Tibial artery (tissue), 4 donors: ENCODE results near the gene DERA.

Experiments
- DNase-seq, 2 donors: peaks; one replicate each; pipeline ENCODE4 v3.0.0-alpha.2; 2019
- H3K27ac ChIP-seq, 2 donors: fragments of 200-600 bp; sonication (generic) in 1 of 2; 1 replicate in 1 of 2; 2 replicates in 1 of 2; pipeline ENCODE4 v1.5.1; 2018 to 2019; ENCODE audit warnings: mild to moderate bottlenecking in 1 of 2
- H3K27me3 ChIP-seq, 2 donors: fragments of 200-600 bp; sonication (generic) in 1 of 2; one replicate each; pipeline versions ENCODE4 v1.5.1 to v1.6.0; 2016 to 2019
- H3K36me3 ChIP-seq, 3 donors: fragments of 200-600 bp; sonication (generic) in 2 of 3; one replicate each; pipeline ENCODE4 v1.5.1; 2016 to 2019; ENCODE audit warnings: mild to moderate bottlenecking in 2 of 3
- H3K4me1 ChIP-seq, 4 donors: fragments of 200-600 bp; sonication (generic) in 2 of 4; 1 replicate in 3 of 4; 2 replicates in 1 of 4; pipeline ENCODE4 v1.5.1; 2016 to 2019
- H3K4me3 ChIP-seq, 2 donors: fragments of 200-600 bp; sonication (generic) in 1 of 2; 1 replicate in 1 of 2; 2 replicates in 1 of 2; pipeline ENCODE4 v1.5.1; 2018 to 2019; ENCODE audit warnings: mild to moderate bottlenecking in 2 of 2
- H3K9me3 ChIP-seq, 3 donors: fragments of 200-600 bp; sonication (generic) in 1 of 3; one replicate each; pipeline ENCODE4 v1.5.1; 2016 to 2019
- intact Hi-C: fragments of 100-400 bp; cut with DNase I; formaldehyde crosslinking; loops from one replicate; pipeline ENCODE4 v1.15.0; 2023; ENCODE audit warnings: low total_unique reads
- TF ChIP-seq, protein P1 (sequence below), 2 experiments: fragments of 200-600 bp in 1 of 2; fragments of 450-650 bp in 1 of 2; IDR thresholded peaks; one replicate each; pipeline ENCODE4 v1.5.1; 2017 to 2019; ENCODE audit warnings: antibody characterized with exemption in 2 of 2, mild to moderate bottlenecking in 1 of 2, moderate library complexity in 1 of 2

The DERA gene

DNA sequence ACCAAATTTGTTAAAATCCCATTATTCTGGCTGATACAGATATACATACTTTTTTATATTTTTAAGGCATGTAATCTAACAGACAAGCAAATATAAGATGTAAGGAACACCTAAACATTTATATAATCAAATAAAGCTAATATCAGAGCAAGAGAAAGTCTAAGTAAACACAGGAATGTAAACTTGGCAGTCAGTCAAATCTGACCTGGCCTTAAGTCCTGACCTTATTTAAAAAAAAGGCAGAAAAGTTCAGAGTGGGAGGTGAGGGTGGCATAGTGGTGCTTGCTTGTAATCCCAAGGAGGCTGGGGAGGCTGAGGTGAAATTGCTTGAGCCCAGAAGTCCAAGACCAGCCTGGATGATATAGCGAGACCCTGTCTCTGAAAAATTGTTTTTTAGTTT is 152.6 kb downstream of the DERA start:
- H3K9me3 ChIP-seq, result no peaks in the 10 kb centered on the region
- H3K4me1 ChIP-seq, result no peaks in the 10 kb centered on the region
- TF ChIP-seq, protein P1, sequence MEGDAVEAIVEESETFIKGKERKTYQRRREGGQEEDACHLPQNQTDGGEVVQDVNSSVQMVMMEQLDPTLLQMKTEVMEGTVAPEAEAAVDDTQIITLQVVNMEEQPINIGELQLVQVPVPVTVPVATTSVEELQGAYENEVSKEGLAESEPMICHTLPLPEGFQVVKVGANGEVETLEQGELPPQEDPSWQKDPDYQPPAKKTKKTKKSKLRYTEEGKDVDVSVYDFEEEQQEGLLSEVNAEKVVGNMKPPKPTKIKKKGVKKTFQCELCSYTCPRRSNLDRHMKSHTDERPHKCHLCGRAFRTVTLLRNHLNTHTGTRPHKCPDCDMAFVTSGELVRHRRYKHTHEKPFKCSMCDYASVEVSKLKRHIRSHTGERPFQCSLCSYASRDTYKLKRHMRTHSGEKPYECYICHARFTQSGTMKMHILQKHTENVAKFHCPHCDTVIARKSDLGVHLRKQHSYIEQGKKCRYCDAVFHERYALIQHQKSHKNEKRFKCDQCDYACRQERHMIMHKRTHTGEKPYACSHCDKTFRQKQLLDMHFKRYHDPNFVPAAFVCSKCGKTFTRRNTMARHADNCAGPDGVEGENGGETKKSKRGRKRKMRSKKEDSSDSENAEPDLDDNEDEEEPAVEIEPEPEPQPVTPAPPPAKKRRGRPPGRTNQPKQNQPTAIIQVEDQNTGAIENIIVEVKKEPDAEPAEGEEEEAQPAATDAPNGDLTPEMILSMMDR (IDR thresholded peaks at IDR 0.05), result no peak
- H3K36me3 ChIP-seq, result no peaks in the 10 kb centered on the region
- no peak overlapping the region for H3K4me3 ChIP-seq
- no peaks in the 10 kb centered on the region for H3K27me3 ChIP-seq
- no peak for DNase-seq
- no peak overlapping the region for H3K27ac ChIP-seq
- intact Hi-C loops, result no loop called here

DNA sequence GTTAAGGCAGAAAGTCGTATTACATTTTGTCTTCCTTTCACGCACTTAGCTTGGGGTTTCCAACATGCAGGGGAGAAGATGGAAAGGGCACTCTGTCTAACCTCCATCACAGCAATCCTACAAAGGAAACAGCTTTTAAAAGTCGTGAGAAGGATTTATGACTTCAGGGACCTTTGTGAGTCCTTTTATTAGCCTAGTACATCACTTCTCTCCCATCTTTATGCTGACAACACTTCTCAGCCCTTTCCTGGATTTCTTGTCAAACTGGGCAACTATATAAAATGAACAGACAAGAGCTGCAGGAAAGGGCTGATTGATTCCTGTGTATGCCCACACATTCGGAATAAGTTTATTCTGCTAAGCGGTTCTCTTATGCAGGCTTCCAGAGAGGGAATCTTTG is 159.0 kb downstream of the DERA start:
- Histone ChIP-seq H3K27ac (no peak overlapping the region), H3K27me3 (no peaks in the 10 kb centered on the region), H3K9me3 (no peaks in the 10 kb centered on the region), H3K4me1 (no peaks in the 10 kb centered on the region), H3K4me3 (no peak overlapping the region), H3K36me3 (no peaks in the 10 kb centered on the region)
- intact Hi-C loops, result no loop called here
- no peak for DNase-seq
- TF ChIP-seq, protein P1 (IDR thresholded peaks at IDR 0.05), result no peak

DNA sequence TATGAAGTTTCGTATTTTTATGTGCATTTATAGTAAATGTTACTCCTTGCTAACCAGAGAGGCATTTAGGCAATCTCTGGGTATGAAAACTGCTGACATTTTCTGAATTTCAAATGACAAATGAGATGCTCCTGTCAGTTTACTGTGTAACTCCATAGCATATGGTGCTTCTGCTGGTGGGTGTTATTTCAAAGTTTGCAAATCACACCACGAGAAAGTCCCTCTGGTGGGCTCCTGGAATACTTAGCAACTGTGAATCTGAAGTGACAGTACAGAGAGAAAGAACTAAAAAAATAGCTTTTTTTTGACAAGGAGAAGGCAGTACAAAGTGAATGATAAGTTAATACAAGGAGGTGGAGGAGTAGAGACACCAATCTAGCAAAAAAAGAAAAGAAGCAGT is 161.5 kb downstream of the DERA start:
- H3K4me3 ChIP-seq, result no peak overlapping the region
- H3K27ac ChIP-seq, result no peak overlapping the region
- TF ChIP-seq, protein P1 (IDR thresholded peaks at IDR 0.05), result no peak
- H3K27me3 ChIP-seq, result no peaks in the 10 kb centered on the region
- H3K36me3 ChIP-seq, result no peaks in the 10 kb centered on the region
- intact Hi-C loops, result no loop called here
- H3K4me1 ChIP-seq, result no peaks in the 10 kb centered on the region
- no peaks in the 10 kb centered on the region for H3K9me3 ChIP-seq
- DNase-seq, result no peak

DNA sequence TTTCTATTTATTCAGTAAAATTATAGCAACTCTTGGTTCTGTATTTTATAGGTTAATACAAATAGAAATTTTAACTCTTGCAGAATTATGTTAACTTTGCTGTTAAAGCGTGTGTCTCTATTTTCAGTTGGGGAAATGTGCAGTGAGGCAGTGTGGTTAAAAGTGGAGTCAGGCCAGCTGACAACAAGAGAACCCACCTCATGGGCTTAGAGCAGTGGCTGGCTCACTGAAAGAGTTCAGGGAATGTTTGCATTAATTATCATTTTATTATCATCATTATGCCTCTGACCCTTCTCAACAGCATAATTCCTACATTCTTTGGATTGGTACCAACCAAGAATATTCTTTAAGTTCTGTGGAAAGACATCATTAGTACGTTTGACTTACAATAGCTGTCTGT is 163.8 kb downstream of the DERA start:
- Histone ChIP-seq H3K27ac (no peak overlapping the region), H3K4me3 (no peak overlapping the region), H3K9me3 (no peaks in the 10 kb centered on the region), H3K27me3 (no peaks in the 10 kb centered on the region), H3K36me3 (no peaks in the 10 kb centered on the region), H3K4me1 (no peaks in the 10 kb centered on the region)
- intact Hi-C loops, result no loop called here
- no peak for DNase-seq
- TF ChIP-seq, protein P1 (IDR thresholded peaks at IDR 0.05), result no peak

DNA sequence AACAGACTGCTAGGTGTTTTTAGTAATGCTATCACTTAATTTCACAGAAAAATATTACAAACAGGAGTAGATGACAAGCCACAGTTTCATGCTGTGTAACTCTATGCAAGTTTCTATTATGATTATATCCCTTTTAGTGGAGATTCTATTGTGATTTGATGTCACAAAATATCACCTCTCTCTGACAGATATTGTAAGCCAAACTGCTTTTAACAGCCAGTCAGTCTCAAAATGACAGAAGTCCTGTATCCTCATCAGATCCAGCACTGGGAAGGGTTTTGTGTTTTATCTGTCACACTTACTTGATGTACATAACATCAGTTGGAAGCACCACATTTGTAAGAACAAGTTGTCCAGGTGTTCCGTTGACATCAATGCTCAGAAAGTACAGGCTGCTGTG is 164.8 kb downstream of the DERA start:
- no peaks in the 10 kb centered on the region for H3K4me1 ChIP-seq
- no peak overlapping the region for H3K27ac ChIP-seq
- TF ChIP-seq, protein P1 (IDR thresholded peaks at IDR 0.05), result no peak
- no peaks in the 10 kb centered on the region for H3K27me3 ChIP-seq
- H3K36me3 ChIP-seq, result no peaks in the 10 kb centered on the region
- H3K4me3 ChIP-seq, result no peak overlapping the region
- intact Hi-C loops, result no loop called here
- no peak for DNase-seq
- H3K9me3 ChIP-seq, result no peaks in the 10 kb centered on the region

DNA sequence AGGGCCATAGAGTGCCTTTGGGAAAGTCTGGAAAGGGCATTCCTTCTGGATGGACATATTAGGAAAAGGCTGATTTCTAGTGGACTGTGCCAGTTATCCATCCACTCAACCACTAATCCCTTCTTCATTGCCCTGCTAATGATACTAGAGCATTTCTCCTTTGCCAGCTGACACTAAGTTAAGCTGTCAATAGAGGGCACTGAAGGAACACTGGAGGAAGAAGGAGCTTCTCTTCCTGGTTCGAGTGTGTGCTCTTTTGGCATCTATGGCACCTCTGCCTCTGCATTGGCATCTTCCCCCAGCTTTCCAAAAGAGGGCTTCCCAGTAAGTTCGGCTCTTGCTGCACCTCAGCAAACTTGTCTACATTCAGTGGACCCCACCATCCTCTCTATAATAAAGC is 165.4 kb downstream of the DERA start:
- no peaks in the 10 kb centered on the region for H3K9me3 ChIP-seq
- intact Hi-C loops, result no loop called here
- H3K4me3 ChIP-seq, result no peak overlapping the region
- H3K27ac ChIP-seq, result no peak overlapping the region
- TF ChIP-seq, protein P1 (IDR thresholded peaks at IDR 0.05), result no peak
- no peaks in the 10 kb centered on the region for H3K36me3 ChIP-seq
- no peaks in the 10 kb centered on the region for H3K27me3 ChIP-seq
- no peak for DNase-seq
- H3K4me1 ChIP-seq, result no peaks in the 10 kb centered on the region
